Measurements from ENCODE around the gene OR1J1.

OR1J1 gene

DNA sequence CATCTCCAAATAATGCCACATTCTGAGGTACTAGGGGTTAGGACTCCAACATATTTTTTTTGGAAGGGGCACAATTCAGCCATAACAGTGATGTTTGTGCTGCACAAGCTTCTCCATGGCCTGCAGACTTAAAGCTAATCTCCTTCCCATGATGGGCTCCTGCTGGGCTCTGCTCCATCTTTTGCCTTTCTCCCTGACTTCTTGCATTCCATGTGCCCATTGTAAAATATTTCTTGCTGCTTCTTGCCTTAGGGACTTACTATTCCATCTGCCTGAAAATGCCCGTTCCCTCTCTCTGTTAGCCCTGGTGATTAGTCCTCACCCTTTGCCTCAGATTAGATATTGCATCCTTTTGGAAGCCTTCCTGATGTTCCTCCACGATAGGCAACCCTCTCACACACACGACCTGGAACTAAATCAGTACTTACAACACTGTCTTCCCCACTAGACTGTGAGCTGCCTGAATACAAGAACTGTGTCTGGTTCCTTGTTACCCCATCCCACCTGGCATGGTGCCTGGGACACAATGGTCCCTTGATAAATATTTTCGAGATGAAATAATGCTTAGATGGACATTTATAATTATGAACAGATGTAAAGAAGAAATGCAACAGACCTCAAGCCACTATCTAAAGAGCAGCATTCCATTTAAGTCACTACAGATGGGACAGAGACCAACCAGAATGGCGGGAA lies 33.5 kb downstream of the OR1J1 start:
- DNase-seq = no peak

DNA sequence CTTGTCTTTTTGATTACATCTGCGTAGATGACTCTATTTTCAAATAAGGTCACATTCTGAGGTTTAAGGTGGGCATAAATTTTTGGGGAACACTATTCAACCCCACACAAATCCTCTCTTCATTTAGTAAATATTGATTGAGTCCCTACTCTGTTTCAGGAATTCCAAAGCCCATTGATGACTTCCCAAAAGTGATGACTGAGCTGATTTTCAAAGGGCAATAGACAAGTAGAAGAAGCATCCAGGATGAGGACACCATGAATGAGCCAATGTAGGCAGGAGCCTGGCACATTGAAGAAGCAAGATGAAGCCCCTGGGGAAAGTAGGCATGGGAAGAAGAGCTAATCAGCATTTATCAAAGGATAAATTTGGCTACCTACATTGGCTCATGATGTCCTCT lies 35.2 kb downstream of the OR1J1 start:
- DNase-seq = no peak

Data from NCI-H2081 (cell line).